Thoracic aorta (tissue), 2 donors: ENCODE data around the gene DXO. TPM values are rescaled to one million over a fixed set of nuclear protein-coding genes. Genes with fewer than 3 reads are reported as not detected.

Source experiments
- ATAC-seq: fragments of 150-250 bp; one replicate; pipeline ENCODE4 v1.8.0; 2017; ENCODE audit warnings: low read depth; ENCODE audit not compliant: insufficient number of reproducible peaks, low FRiP score
- DNase-seq: peaks from one replicate; pipeline ENCODE4 v3.0.0-alpha.2; 2020; ENCODE audit warnings: low spot score
- H3K27ac ChIP-seq, 2 donors: fragments of 200-600 bp; sonication (generic); 1 replicate in 1 of 2; 2 replicates in 1 of 2; pipeline ENCODE4 v1.5.1; 2016; ENCODE audit warnings: mild to moderate bottlenecking in 2 of 2, moderate library complexity in 2 of 2
- H3K27me3 ChIP-seq: fragments of 200-600 bp; sonication (generic); replicated peaks from 2 replicates; pipeline ENCODE4 v1.6.0; 2016; ENCODE audit warnings: mild to moderate bottlenecking; ENCODE audit not compliant: insufficient read depth
- H3K36me3 ChIP-seq: fragments of 200-600 bp; sonication (generic); one replicate; pipeline ENCODE4 v1.5.1; 2016
- H3K4me1 ChIP-seq, 2 donors: fragments of 200-600 bp; sonication (generic); 1 replicate in 1 of 2; 2 replicates in 1 of 2; pipeline versions ENCODE4 v1.5.1 to v1.6.0; 2016; ENCODE audit warnings: low read depth in 2 of 2, mild to moderate bottlenecking in 1 of 2; ENCODE audit not compliant: control insufficient read depth in 1 of 2
- H3K4me3 ChIP-seq: fragments of 200-600 bp; sonication (generic); 2 replicates; pipeline ENCODE4 v1.5.1; 2016; ENCODE audit warnings: mild to moderate bottlenecking
- H3K9me3 ChIP-seq: fragments of 200-600 bp; sonication (generic); 2 replicates; pipeline ENCODE4 v1.5.1; 2016
- total RNA-seq, 2 donors: library from RNA; depleted of rRNA; stranded (reverse); fragments of >200 nt; gene quantifications; one replicate each; pipeline versions ENCODE4 v1.1.0 to v1.2.3, GENCODE V29; 2016
- TF ChIP-seq, protein P1 (sequence below): fragments of 200-600 bp; sonication (generic); IDR thresholded peaks from one replicate; pipeline ENCODE4 v1.5.1; 2019; ENCODE audit warnings: antibody characterized with exemption

DXO gene
- total RNA-seq, 2 donors from 2014 or later: 14.1 to 45.4 TPM

DNA sequence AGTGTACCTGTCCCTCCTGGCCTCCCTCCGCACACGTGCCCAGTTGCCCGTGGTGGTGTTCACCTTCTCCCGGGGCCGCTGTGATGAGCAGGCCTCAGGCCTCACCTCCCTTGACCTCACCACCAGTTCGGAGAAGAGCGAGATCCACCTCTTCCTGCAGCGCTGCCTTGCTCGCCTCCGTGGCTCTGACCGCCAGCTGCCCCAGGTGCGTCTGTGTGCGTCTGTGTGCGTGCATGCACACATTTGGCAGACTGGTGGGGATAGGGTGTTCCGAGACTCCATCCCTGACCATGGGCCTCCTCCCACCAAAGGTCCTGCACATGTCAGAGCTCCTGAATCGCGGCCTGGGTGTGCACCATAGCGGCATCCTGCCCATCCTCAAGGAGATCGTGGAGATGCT lies 8.0 kb downstream of the DXO start:
- TF ChIP-seq, protein P1, sequence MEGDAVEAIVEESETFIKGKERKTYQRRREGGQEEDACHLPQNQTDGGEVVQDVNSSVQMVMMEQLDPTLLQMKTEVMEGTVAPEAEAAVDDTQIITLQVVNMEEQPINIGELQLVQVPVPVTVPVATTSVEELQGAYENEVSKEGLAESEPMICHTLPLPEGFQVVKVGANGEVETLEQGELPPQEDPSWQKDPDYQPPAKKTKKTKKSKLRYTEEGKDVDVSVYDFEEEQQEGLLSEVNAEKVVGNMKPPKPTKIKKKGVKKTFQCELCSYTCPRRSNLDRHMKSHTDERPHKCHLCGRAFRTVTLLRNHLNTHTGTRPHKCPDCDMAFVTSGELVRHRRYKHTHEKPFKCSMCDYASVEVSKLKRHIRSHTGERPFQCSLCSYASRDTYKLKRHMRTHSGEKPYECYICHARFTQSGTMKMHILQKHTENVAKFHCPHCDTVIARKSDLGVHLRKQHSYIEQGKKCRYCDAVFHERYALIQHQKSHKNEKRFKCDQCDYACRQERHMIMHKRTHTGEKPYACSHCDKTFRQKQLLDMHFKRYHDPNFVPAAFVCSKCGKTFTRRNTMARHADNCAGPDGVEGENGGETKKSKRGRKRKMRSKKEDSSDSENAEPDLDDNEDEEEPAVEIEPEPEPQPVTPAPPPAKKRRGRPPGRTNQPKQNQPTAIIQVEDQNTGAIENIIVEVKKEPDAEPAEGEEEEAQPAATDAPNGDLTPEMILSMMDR: no peak
- H3K36me3 ChIP-seq: peaks cover 68% of the 10 kb centered on the region

DNA sequence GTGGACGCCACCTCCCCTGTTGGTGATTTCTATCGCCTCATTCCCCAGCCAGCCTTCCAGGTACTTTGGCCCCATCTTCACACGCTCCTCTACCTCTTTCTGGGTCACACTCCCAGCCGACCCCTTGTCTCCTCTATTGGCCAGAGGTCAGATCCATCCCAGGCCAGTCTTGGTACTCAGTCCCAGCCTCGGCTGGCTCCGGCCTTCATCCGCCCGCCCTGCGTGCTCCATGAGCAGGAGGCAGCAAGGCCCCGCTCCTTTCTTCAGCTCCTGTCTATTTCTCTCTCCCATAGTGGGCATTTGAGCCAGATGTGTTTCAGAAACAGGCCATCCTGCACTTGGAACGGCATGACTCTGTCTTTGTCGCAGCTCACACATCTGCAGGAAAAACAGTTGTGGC lies 10.3 kb downstream of the DXO start:
- Histone ChIP-seq H3K4me3 (no peak overlapping the region), H3K9me3 (no peaks in the 10 kb centered on the region), H3K4me1 (peaks cover 4 to 23% of the 10 kb centered on the region in 2 donors), H3K27me3 (no peaks in the 10 kb centered on the region), H3K36me3 (peaks cover 54% of the 10 kb centered on the region), H3K27ac (no peak overlapping the region)
- no peak for DNase-seq
- ATAC-seq: no peak
- TF ChIP-seq, protein P1: no peak

More for the DNA sequence above, 8.0 kb downstream of the DXO start:
- H3K9me3 ChIP-seq: no peaks in the 10 kb centered on the region
- H3K4me1 ChIP-seq: peaks cover 4 to 10% of the 10 kb centered on the region in 2 donors
- DNase-seq (no peak), ATAC-seq (no peak)
- no peak overlapping the region for H3K4me3 ChIP-seq
- no peaks in the 10 kb centered on the region for H3K27me3 ChIP-seq
- no peak overlapping the region for H3K27ac ChIP-seq

- Histone ChIP-seq H3K27ac (peak within 1 kb of the TSS; percentile 84 to 94), H3K9me3 (no peaks in the 10 kb centered on the region), H3K4me3 (peak within 1 kb of the TSS; percentile 92), H3K36me3 (peaks cover 59% of the 10 kb centered on the region), H3K4me1 (peaks cover 4 to 23% of the 10 kb centered on the region in 2 donors), H3K27me3 (no peaks in the 10 kb centered on the region)
- TF ChIP-seq, protein P1: no peak
- DNase-seq: peak; percentile 87
- ATAC-seq: peak; percentile 95
Measured at GRCh38 chr6:31958741-31959739, 12.9 kb downstream of the DXO start, which contains the start of the genes NELFE and SKIC2. NELFE (minus strand) TSS chr6:31958971; CDS start chr6:31958446, 525 bp downstream. SKIC2 (plus strand) TSS chr6:31959175; CDS start chr6:31959193, 18 bp downstream.

- Histone ChIP-seq H3K27me3 (no peaks in the 10 kb centered on the region), H3K4me1 (peaks cover 4 to 23% of the 10 kb centered on the region in 2 donors), H3K4me3 (peak overlapping the region; percentile 92), H3K9me3 (no peaks in the 10 kb centered on the region), H3K36me3 (peaks cover 59% of the 10 kb centered on the region), H3K27ac (peak overlapping the region; percentile 84 to 94)
- TF ChIP-seq, protein P1: no peak
- ATAC-seq: peak; percentile 4
- DNase-seq: no peak
Measured at GRCh38 chr6:31958412-31958740, 13.6 kb downstream of the DXO start.

- DNase-seq: no peak
- TF ChIP-seq, protein P1: no peak
- Histone ChIP-seq H3K4me3 (no peak overlapping the region), H3K4me1 (peaks cover 4 to 26% of the 10 kb centered on the region in 2 donors), H3K27me3 (no peaks in the 10 kb centered on the region), H3K9me3 (no peaks in the 10 kb centered on the region), H3K36me3 (peaks cover 52% of the 10 kb centered on the region), H3K27ac (no peak overlapping the region)
- ATAC-seq: no peak
Measured at GRCh38 chr6:31956796-31957195, 15.1 kb downstream of the DXO start.
